OCI-LY3 (cell line): Measurements from ENCODE around the gene PLIN4.

Experiments used
- EZH2phosphoT487 ChIP-seq: fragments of 200-600 bp; shearing (Covaris generic); IDR thresholded peaks from 2 replicates; pipeline ENCODE4 v1.6.1; 2018; ENCODE audit warnings: antibody characterized with exemption, mixed run types, low read depth
- TF ChIP-seq, protein P1 (sequence below): fragments of 200-600, 300-600 bp; sonication (generic); IDR thresholded peaks from 2 replicates; pipeline ENCODE4 v1.5.1; 2014; ENCODE audit warnings: antibody characterized with exemption, low read length, low read depth

DNA sequence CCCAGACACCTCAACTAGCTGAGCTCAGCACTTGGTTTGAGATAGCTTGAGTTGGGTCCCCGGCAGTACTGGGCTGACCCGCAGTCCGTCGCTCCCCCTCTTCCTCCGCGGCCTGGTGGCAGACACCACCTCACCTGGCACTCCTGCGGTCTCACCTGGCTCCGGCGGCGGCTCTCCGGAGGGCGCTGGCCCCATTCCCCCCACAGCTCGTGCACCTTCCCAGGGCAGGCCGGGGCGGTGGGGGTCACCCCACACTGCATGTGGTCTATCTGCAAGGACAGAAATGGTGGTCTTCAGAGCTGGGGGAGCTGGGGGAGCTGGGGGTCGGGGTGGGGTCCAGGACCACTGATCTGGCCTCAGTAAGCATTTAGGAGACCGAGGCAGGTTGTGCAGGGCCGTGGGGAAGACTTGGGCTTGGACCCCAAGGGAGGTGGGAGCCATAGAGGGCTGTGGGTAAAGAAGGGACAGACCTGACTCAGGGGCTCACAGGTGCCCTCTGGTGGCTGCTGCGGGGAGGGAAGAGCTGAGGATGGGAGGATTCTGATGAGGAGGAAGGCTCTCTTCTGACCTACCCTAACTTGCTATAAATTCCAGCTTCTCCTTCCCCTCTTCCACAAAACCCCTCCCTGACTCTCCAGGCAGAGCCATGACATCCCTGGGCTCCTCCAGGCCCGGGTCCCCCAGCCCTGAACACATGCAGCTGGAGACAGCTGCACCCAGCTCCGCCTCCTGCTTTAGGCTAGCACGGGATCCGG is 6.7 kb upstream of the PLIN4 start:
- TF ChIP-seq, protein P1, sequence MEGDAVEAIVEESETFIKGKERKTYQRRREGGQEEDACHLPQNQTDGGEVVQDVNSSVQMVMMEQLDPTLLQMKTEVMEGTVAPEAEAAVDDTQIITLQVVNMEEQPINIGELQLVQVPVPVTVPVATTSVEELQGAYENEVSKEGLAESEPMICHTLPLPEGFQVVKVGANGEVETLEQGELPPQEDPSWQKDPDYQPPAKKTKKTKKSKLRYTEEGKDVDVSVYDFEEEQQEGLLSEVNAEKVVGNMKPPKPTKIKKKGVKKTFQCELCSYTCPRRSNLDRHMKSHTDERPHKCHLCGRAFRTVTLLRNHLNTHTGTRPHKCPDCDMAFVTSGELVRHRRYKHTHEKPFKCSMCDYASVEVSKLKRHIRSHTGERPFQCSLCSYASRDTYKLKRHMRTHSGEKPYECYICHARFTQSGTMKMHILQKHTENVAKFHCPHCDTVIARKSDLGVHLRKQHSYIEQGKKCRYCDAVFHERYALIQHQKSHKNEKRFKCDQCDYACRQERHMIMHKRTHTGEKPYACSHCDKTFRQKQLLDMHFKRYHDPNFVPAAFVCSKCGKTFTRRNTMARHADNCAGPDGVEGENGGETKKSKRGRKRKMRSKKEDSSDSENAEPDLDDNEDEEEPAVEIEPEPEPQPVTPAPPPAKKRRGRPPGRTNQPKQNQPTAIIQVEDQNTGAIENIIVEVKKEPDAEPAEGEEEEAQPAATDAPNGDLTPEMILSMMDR: peak; percentile 75
- TF ChIP-seq EZH2phosphoT487: no peak
